GM12878 (cell line): ENCODE results near the gene JDP2. TPM values are rescaled to one million over a fixed set of nuclear protein-coding genes. Genes with fewer than 3 reads are reported as not detected.

ENCODE experiments used
- ATAC-seq: fragments of 200-7000 bp; cut with Tn5 transposase; 3 replicates; pipeline ENCODE4 v1.9.1; 2020; ENCODE audit warnings: mild to moderate bottlenecking, moderate library complexity
- Bru-seq: library from RNA; stranded (reverse); fragments of 400-500 nt; gene quantifications from one replicate; lab custom pipeline; 2021; lab: Mats Ljungman, UMichigan
- BruChase-seq, 2 experiments: library from RNA; stranded (reverse); fragments of 400-500 nt; gene quantifications; one replicate each; lab custom pipeline; 2021; lab: Mats Ljungman, UMichigan
- BruUV-seq: library from RNA; stranded (reverse); fragments of 400-500 nt; replicated peaks from 2 replicates; lab custom pipeline; 2021; lab: Mats Ljungman, UMichigan
- CTCF ChIA-PET: fragments of 300-600 bp; sonication (Branson Sonifier 250); formaldehyde crosslinking; extraction: SDS; loops from one replicate; lab custom pipeline; 2021; ENCODE audit warnings: inconsistent platforms; lab: Yijun Ruan, JAX
- POLR2A ChIA-PET: fragments of 350-600 bp; formaldehyde crosslinking; extraction: SDS; loops from one replicate; lab custom pipeline; 2021; ENCODE audit warnings: inconsistent platforms; lab: Charles Lee
- RAD21 ChIA-PET: fragments of 300-600 bp; sonication (Branson Sonifier 250); formaldehyde crosslinking; loops from one replicate; lab custom pipeline; 2023; ENCODE audit warnings: antibody characterized with exemption; ENCODE audit not compliant: unreplicated experiment; lab: Charles Lee
- SMC1A ChIA-PET: fragments of 300-600 bp; sonication (Branson Sonifier 250); formaldehyde crosslinking; loops from one replicate; lab custom pipeline; 2023; ENCODE audit not compliant: unreplicated experiment, uncharacterized antibody; lab: Charles Lee
- DNase-seq: peaks from one replicate; pipeline ENCODE4 v3.0.0-alpha.2; 2011; ENCODE audit warnings: low read depth, low spot score
- FAIRE-seq: peaks from 3 replicates; lab custom pipeline; 2011; peaks lifted over from hg19 to GRCh38; lab: Jason Lieb, UNC
- H2AFZ ChIP-seq: 2 replicates; pipeline ENCODE4 v1.6.0; 2011; ENCODE audit warnings: low read depth, low read length, control low read depth; ENCODE audit not compliant: control insufficient read depth
- H3K27ac ChIP-seq: 2 replicates; pipeline ENCODE4 v1.5.1; 2011; ENCODE audit warnings: control low read depth; ENCODE audit not compliant: control insufficient read depth, insufficient read depth
- H3K27me3 ChIP-seq, 2 experiments: replicated peaks in 1 of 2; 2 replicates each; pipeline versions ENCODE4 v1.6.0 to v1.6.1; 2011; ENCODE audit warnings: low read length in 1 of 2; ENCODE audit not compliant: control insufficient read depth in 2 of 2, insufficient read depth in 2 of 2
- H3K36me3 ChIP-seq, 2 experiments: 2 replicates each; pipeline ENCODE4 v1.5.1; 2011; ENCODE audit warnings: low read length in 1 of 2; ENCODE audit not compliant: control insufficient read depth in 2 of 2, insufficient read depth in 2 of 2
- H3K4me1 ChIP-seq: 2 replicates; pipeline ENCODE4 v1.6.1; 2011; ENCODE audit warnings: mild to moderate bottlenecking, low read length, moderate library complexity, mixed read lengths; ENCODE audit not compliant: control insufficient read depth, insufficient read depth
- H3K4me2 ChIP-seq: 2 replicates; pipeline ENCODE4 v1.6.0; 2011; ENCODE audit warnings: control low read depth; ENCODE audit not compliant: control insufficient read depth, insufficient read depth
- H3K4me3 ChIP-seq: fragments of 200-600 bp; sonication (generic); 2 replicates; pipeline ENCODE4 v1.5.1; 2016
- H3K79me2 ChIP-seq: 2 replicates; pipeline ENCODE4 v1.6.0; 2011; ENCODE audit warnings: low read length; ENCODE audit not compliant: control insufficient read depth, insufficient read depth
- H3K9ac ChIP-seq: 2 replicates; pipeline ENCODE4 v1.8.0; 2011; ENCODE audit warnings: low read length, control low read depth, mixed read lengths; ENCODE audit not compliant: control insufficient read depth, insufficient read depth
- H3K9me3 ChIP-seq: replicated peaks from 3 replicates; pipeline ENCODE4 v1.5.1; 2011; ENCODE audit warnings: mild to moderate bottlenecking, low read length; ENCODE audit not compliant: control insufficient read depth, insufficient read depth
- H4K20me1 ChIP-seq: 2 replicates; pipeline ENCODE4 v1.6.0; 2011; ENCODE audit not compliant: control insufficient read depth, insufficient read depth
- BACH1 ChIP-seq: fragments of 450-650 bp; IDR thresholded peaks from 2 replicates; pipeline ENCODE4 v1.6.1; 2017; ENCODE audit warnings: mild to moderate bottlenecking, borderline replicate concordance
- NR2C1 ChIP-seq: fragments of 450-650 bp; IDR thresholded peaks from 2 replicates; pipeline ENCODE4 v1.6.1; 2017; ENCODE audit warnings: antibody characterized with exemption, mild to moderate bottlenecking, moderate library complexity
- NR2C2 ChIP-seq: IDR thresholded peaks from 2 replicates; pipeline ENCODE4 v1.6.1; 2011; ENCODE audit warnings: borderline replicate concordance, low read depth; ENCODE audit not compliant: control insufficient read depth, insufficient read length
- RELA ChIP-seq: fragments of 450-650 bp; IDR thresholded peaks from 2 replicates; pipeline ENCODE4 v1.8.0; 2014; ENCODE audit warnings: borderline replicate concordance; ENCODE audit not compliant: partially characterized antibody
- SMAD5 ChIP-seq: IDR thresholded peaks from 2 replicates; pipeline ENCODE4 v1.6.1; 2016; ENCODE audit warnings: antibody characterized with exemption, low read depth
- SMARCA5 ChIP-seq: fragments of 450-650 bp; IDR thresholded peaks from 2 replicates; pipeline ENCODE4 v1.6.1; 2017; ENCODE audit warnings: mild to moderate bottlenecking
- SPI1 ChIP-seq: IDR thresholded peaks from 2 replicates; pipeline ENCODE4 v1.6.1; 2011; ENCODE audit warnings: low read depth, mild to moderate bottlenecking, low read length, moderate library complexity, borderline replicate concordance; ENCODE audit not compliant: insufficient read depth
- TAF1 ChIP-seq: IDR thresholded peaks from 2 replicates; pipeline ENCODE4 v1.6.1; 2011; ENCODE audit warnings: mild to moderate bottlenecking, low read depth, low read length, borderline replicate concordance
- ZNF592 ChIP-seq: fragments of 450-650 bp; IDR thresholded peaks from 2 replicates; pipeline ENCODE4 v1.6.1; 2017; ENCODE audit warnings: mild to moderate bottlenecking, moderate library complexity
- ZZZ3 ChIP-seq: IDR thresholded peaks from 2 replicates; pipeline ENCODE4 v1.6.1; 2011; ENCODE audit warnings: low read depth; ENCODE audit not compliant: control insufficient read depth, insufficient read length
- WGBS: methylation state at CpG from one replicate; pipeline ENCODE4 v1.1.6; 2016; ENCODE audit warnings: low lambda C conversion rate; ENCODE audit not compliant: insufficient replicate concordance, insufficient coverage; ENCODE audit errors: missing lambda C conversion rate; 5-methylcytosine and 5-hydroxymethylcytosine counted together
- in situ Hi-C: fragments of 300-500 bp; cut with MboI; formaldehyde crosslinking; loops from 9 replicates; pipeline ENCODE4 v1.14.3; 2018; ENCODE audit warnings: mixed read lengths
- intact Hi-C: fragments of 100-400 bp; cut with micrococcal nuclease; formaldehyde crosslinking; loops from one replicate; pipeline ENCODE4 v1.14.2; 2022; ENCODE audit not compliant: unreplicated experiment
- long read RNA-seq, 2 experiments: library from polyadenylated mRNA; unstranded; transcript quantifications; one replicate each; pipeline ENCODE4 v2.0.0, GENCODE V29; 2019 to 2020
- polyA minus RNA-seq, 3 experiments: library from RNA; depleted of rRNA, polyadenylated mRNA; stranded (reverse); fragments of >200 nt; gene quantifications; 2 replicates each; pipeline ENCODE4 v1.2.3, GENCODE V29; 2011
- polyA plus RNA-seq, 11 experiments: library from polyadenylated mRNA; depleted of rRNA in 4 of 11; unstranded in 6 of 11; stranded (reverse) in 5 of 11; fragments of >200 nt; fragmentation: Nextera tagmentation in 4 of 11; fragmentation: Illumina TruSeq in 1 of 11; extraction: Ambion mirVana in 4 of 11; extraction: Trizol in 1 of 11; gene quantifications; 1 replicate in 1 of 11; 2 replicates in 10 of 11; pipeline versions ENCODE4 v1.2.1 to v1.2.3, GENCODE V29; 2011 to 2016; ENCODE audit warnings: inconsistent platforms in 2 of 11, missing spikeins in 2 of 11, low read depth in 1 of 11
- total RNA-seq, 4 experiments: library from RNA; depleted of rRNA in 3 of 4; stranded (reverse); fragments of >200 nt in 3 of 4; fragmentation: Illumina TruSeq in 1 of 4; extraction: Trizol in 1 of 4; gene quantifications; 2 replicates each; pipeline versions ENCODE4 v1.2.1 to v1.2.3, GENCODE V29; 2013 to 2021

The JDP2 gene
- total RNA-seq (2013; cell fraction: nucleolus; rRNA removed): 15.0 and 17.9 TPM in 2 replicates
- total RNA-seq (2014; rRNA removed) (19.4 and 21.3 TPM in 2 replicates), total RNA-seq (2014; rRNA removed; fragmentation: Illumina TruSeq; extraction: Trizol) (11.7 and 12.1 TPM in 2 replicates), total RNA-seq (2021) (16.0 and 16.4 TPM in 2 replicates), polyA plus RNA-seq (2011; rRNA removed) (5.1 and 6.7 TPM in 2 replicates), polyA plus RNA-seq (2014; fragmentation: Illumina TruSeq; extraction: Trizol) (3.3 and 11.5 TPM in 2 replicates), polyA plus RNA-seq (2014; fragmentation: Nextera tagmentation; extraction: Ambion mirVana) (1 to 10 TPM in 1 of 2 experiments, under 1 TPM in 1; 0.71 to 1.2 TPM), polyA plus RNA-seq (2014; rRNA removed) (20.7 and 21.2 TPM in 2 replicates), polyA plus RNA-seq (2016; fragmentation: Nextera tagmentation; extraction: Ambion mirVana) (10 to 100 TPM in 1 of 2 experiments, 1 to 10 TPM in 1; 8.9 to 10.8 TPM), polyA minus RNA-seq (2011; rRNA and poly(A)+ RNA removed) (1.7 and 3.9 TPM in 2 replicates), Bru-seq, nascent RNA (percentile 74 among the genes with signal in this experiment), BruChase-seq, experiment 1, labeled RNA remaining after a 6-hour chase (percentile 62 among the genes with signal in this experiment), BruChase-seq, experiment 2, labeled RNA remaining after a 2-hour chase (percentile 59 among the genes with signal in this experiment)
- polyA plus RNA-seq (2011; ENCODE audit: low read depth): 2.8 TPM
- polyA plus RNA-seq (2011; cell fraction: cytosol; rRNA removed): 6.4 and 9.1 TPM in 2 replicates
- 7.3 and 8.7 TPM in 2 replicates for polyA plus RNA-seq (2011; cell fraction: nucleus; rRNA removed)
- polyA plus RNA-seq (2012): 10.9 and 12.4 TPM in 2 replicates
- 2.6 and 3.1 TPM in 2 replicates for polyA minus RNA-seq (2011; cell fraction: cytosol; rRNA and poly(A)+ RNA removed)
- polyA minus RNA-seq (2011; cell fraction: nucleus; rRNA and poly(A)+ RNA removed): 2.8 and 6.3 TPM in 2 replicates
- long read RNA-seq, experiment 1, partial matches to known transcripts: 0 of 5 reads
- long read RNA-seq, experiment 1, other reads (novel, unspliced or antisense): 5 of 5 reads
- long read RNA-seq, experiment 2, partial matches to known transcripts: 0 of 4 reads
- long read RNA-seq, experiment 2, other reads (novel, unspliced or antisense): 4 of 4 reads

- peak; percentile 69 for ATAC-seq
- CTCF ChIA-PET: interaction anchor here (0.6 to 3.1 kb wide), 6 partner anchors 26 to 301 kb away, joined by 3 to 13 read pairs (median 6); partner anchors contain the start of gene NEK9
- H3K4me1 ChIP-seq: peaks cover 27% of the 10 kb centered on the region
- peak within 1 kb of the TSS; percentile 77 for H2AFZ ChIP-seq
- SMC1A ChIA-PET: interaction anchor here (1.2 to 1.6 kb wide), 2 partner anchors 9 to 64 kb away, joined by 4 to 5 read pairs; no protein-coding TSS in a partner anchor
- H3K79me2 ChIP-seq: peaks cover 54% of the 10 kb centered on the region
- RAD21 ChIA-PET: interaction anchor here (0.6 to 3.7 kb wide), 6 partner anchors 9 to 118 kb away, joined by 3 to 23 read pairs (median 4); no protein-coding TSS in a partner anchor
- H3K4me3 ChIP-seq: peak within 1 kb of the TSS; percentile 86
- no peak for FAIRE-seq
- peak within 1 kb of the TSS; percentile 82 for H3K9ac ChIP-seq
- BruUV-seq: no TSS peak
- H3K27ac ChIP-seq: peak within 1 kb of the TSS; percentile 91
- H4K20me1 ChIP-seq: no peaks in the 10 kb centered on the region; the same call in 1 of the 2 replicates
- DNase-seq: no peak
- H3K36me3 ChIP-seq: peaks cover 1 to 3% of the 10 kb centered on the region in 2 experiments; a peak in 3 of 4 replicates
- peak within 1 kb of the TSS; percentile 93 for H3K4me2 ChIP-seq
- peaks cover 5% of the 10 kb centered on the region; the same call in 1 of the 3 replicates for H3K9me3 ChIP-seq
- H3K27me3 ChIP-seq: no peaks in the 10 kb centered on the region
- intact Hi-C loops (loop anchor here (5.0 kb wide), 2 partner anchors 60 to 95 kb away; no protein-coding TSS in a partner anchor), in situ Hi-C loops (no loop called here)
- 1% methylated on average over 65 of the region's 93 CpGs for WGBS
- POLR2A ChIA-PET: interaction anchor here (0.5 to 1.2 kb wide), 6 partner anchors 9 to 112 kb away, joined by 3 to 5 read pairs (median 4); no protein-coding TSS in a partner anchor
- no peak for TF ChIP-seq NR2C1
- peak; percentile 27; the same call in 1 of the 2 replicates for TF ChIP-seq SPI1
- TF ChIP-seq RELA: peak; percentile 16
- TF ChIP-seq ZZZ3: no peak
- no peak for TF ChIP-seq NR2C2
- TF ChIP-seq BACH1: peak; percentile 59; the same call in 1 of the 2 replicates
- TF ChIP-seq SMAD5: no peak
- TF ChIP-seq ZNF592: no peak
- peak; percentile 45; the same call in 1 of the 2 replicates for TF ChIP-seq TAF1
- TF ChIP-seq SMARCA5: peak; percentile 57
Measured at GRCh38 chr14:75427482-75428229, at the start of gene JDP2. JDP2 (plus strand) TSS chr14:75428022; CDS start chr14:75437921, 9,899 bp downstream.
